Colonic mucosa (tissue), 4 donors: ENCODE measurements around the gene LRRC53. TPM values are rescaled to one million over a fixed set of nuclear protein-coding genes. Genes with fewer than 3 reads are reported as not detected.

Source experiments
- DNase-seq: peaks from one replicate; pipeline ENCODE4 v3.0.0-alpha.2; 2020
- H3K27ac ChIP-seq: fragments of 200-600 bp; one replicate; pipeline ENCODE4 v1.8.0; 2021
- H3K27me3 ChIP-seq: fragments of 200-600 bp; one replicate; pipeline ENCODE4 v1.8.0; 2021
- H3K36me3 ChIP-seq: fragments of 200-600 bp; one replicate; pipeline ENCODE4 v1.8.0; 2021
- H3K4me1 ChIP-seq: fragments of 200-600 bp; one replicate; pipeline ENCODE4 v1.8.0; 2021; ENCODE audit warnings: mild to moderate bottlenecking
- H3K4me3 ChIP-seq: fragments of 200-600 bp; one replicate; pipeline ENCODE4 v1.8.0; 2021
- H3K9ac ChIP-seq, 2 donors: one replicate each; pipeline ENCODE4 v1.7.0; 2013; ENCODE audit warnings: control low read depth in 2 of 2, low read depth in 2 of 2, low read length in 2 of 2
- H3K9me3 ChIP-seq: fragments of 200-600 bp; one replicate; pipeline ENCODE4 v1.8.0; 2021
- intact Hi-C: fragments of 100-400 bp; cut with DNase I; formaldehyde crosslinking; loops from one replicate; pipeline ENCODE4 v1.14.1; 2022
- total RNA-seq, 2 donors: library from RNA; stranded (reverse); fragmentation: NEBNext Ultra II Directional in 1 of 2; extraction: Animal tissue kit (Norgen Biotek cat#: 25700) in 1 of 2; gene quantifications; one replicate each; pipeline ENCODE4 v1.2.1, GENCODE V29; 2021
- TF ChIP-seq, protein P1 (sequence below): fragments of 200-600 bp; IDR thresholded peaks from one replicate; pipeline ENCODE4 v1.8.0; 2022; ENCODE audit warnings: antibody characterized with exemption, mild to moderate bottlenecking
- donor health status: healthy.
- donor health status: DM: no; HTN: no; CAD: no.
- donor health status: DM: no; HTN: no; CAD: no.

Gene LRRC53
- total RNA-seq, 2 donors from 2014 or later, result 0.07 TPM; not detected in 1

GRCh38 chr1:74432325-74432724 is 80.1 kb downstream of the LRRC53 start:
- no peak overlapping the region for H3K4me3 ChIP-seq
- no peak for DNase-seq
- no peaks in the 10 kb centered on the region for H3K9me3 ChIP-seq
- no peaks in the 10 kb centered on the region for H3K4me1 ChIP-seq
- no peak overlapping the region for H3K9ac ChIP-seq
- H3K27me3 ChIP-seq, result no peaks in the 10 kb centered on the region
- H3K27ac ChIP-seq, result no peak overlapping the region
- H3K36me3 ChIP-seq, result no peaks in the 10 kb centered on the region
- TF ChIP-seq, protein P1, sequence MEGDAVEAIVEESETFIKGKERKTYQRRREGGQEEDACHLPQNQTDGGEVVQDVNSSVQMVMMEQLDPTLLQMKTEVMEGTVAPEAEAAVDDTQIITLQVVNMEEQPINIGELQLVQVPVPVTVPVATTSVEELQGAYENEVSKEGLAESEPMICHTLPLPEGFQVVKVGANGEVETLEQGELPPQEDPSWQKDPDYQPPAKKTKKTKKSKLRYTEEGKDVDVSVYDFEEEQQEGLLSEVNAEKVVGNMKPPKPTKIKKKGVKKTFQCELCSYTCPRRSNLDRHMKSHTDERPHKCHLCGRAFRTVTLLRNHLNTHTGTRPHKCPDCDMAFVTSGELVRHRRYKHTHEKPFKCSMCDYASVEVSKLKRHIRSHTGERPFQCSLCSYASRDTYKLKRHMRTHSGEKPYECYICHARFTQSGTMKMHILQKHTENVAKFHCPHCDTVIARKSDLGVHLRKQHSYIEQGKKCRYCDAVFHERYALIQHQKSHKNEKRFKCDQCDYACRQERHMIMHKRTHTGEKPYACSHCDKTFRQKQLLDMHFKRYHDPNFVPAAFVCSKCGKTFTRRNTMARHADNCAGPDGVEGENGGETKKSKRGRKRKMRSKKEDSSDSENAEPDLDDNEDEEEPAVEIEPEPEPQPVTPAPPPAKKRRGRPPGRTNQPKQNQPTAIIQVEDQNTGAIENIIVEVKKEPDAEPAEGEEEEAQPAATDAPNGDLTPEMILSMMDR, result no peak
- intact Hi-C loops, result no loop called here

DNA sequence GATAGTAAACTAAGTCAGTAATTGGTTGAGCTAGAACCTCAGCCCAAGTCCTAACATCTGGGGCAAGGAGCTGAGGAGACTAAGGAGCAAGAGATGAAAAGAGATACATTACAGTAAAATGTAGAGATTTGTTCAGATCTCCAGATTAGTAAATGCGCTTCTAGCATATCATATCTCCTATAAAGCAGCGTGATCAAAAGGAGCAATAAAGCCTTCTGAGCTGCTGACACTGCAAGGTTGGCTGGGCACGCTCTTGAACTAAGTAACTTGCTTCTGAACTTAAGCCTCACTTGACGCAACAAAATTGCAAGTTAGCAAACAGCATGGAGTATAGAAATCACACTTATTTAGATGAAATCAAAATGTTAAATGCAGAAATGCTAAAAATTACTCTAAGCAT is 80.9 kb downstream of the LRRC53 start:
- Histone ChIP-seq H3K4me1 (no peaks in the 10 kb centered on the region), H3K4me3 (no peak overlapping the region), H3K27ac (no peak overlapping the region), H3K9me3 (no peaks in the 10 kb centered on the region), H3K9ac (no peak overlapping the region), H3K27me3 (no peaks in the 10 kb centered on the region), H3K36me3 (no peaks in the 10 kb centered on the region)
- no peak for DNase-seq
- TF ChIP-seq, protein P1, result no peak
- intact Hi-C loops, result no loop called here

DNA sequence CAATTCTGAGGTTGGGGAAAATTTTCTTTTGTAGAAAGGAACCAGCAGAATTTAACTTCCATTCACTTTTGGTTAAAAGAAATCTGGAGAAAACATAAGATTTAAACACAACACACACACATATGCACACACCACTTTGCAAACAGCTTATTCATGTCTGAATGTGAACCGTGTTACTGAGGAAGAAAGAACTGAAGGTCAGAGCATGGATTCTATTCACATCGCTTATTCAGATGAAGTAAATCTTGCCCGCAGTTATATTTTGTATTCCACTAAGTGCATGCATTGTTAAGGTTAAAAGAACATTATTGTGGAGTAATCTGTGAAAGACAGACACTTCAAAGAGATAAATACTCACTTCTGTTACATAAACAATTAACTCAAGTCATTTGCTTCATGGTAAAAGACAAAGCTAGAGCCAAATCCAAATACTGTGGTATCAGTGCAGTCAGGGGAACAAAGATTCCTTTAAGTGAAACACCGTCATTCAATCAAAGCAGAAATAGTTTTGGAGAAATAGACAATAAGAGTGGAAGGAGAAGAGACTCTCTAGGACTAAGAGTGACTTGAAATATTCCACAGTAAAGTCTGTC is 82.0 kb downstream of the LRRC53 start:
- Histone ChIP-seq H3K36me3 (no peaks in the 10 kb centered on the region), H3K9ac (no peak overlapping the region), H3K4me3 (no peak overlapping the region), H3K27me3 (no peaks in the 10 kb centered on the region), H3K27ac (no peak overlapping the region), H3K9me3 (no peaks in the 10 kb centered on the region), H3K4me1 (no peaks in the 10 kb centered on the region)
- no peak for DNase-seq
- intact Hi-C loops, result no loop called here
- TF ChIP-seq, protein P1, result no peak

DNA sequence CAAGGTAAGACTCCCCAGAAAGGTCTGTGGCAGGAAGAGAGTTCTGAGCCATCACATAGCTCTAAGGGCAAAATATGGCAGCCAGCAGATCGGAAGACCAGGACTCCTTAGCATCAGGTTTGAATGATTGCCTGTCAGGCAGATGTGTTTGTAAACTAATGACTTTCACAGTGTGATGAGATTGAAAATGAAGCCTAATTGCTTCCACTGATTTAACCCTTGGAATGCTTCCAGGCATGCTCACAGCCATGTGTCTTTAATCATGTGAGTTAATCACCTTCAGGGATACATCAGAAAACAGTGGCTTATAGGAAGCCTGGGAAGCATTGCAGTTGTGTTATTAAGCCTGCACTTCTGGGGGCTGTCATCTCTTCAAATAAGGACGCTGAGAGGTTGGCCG is 82.8 kb downstream of the LRRC53 start:
- TF ChIP-seq, protein P1, result no peak
- H3K27me3 ChIP-seq, result no peaks in the 10 kb centered on the region
- H3K9me3 ChIP-seq, result no peaks in the 10 kb centered on the region
- H3K4me3 ChIP-seq, result no peak overlapping the region
- H3K27ac ChIP-seq, result no peak overlapping the region
- DNase-seq, result no peak
- no peaks in the 10 kb centered on the region for H3K36me3 ChIP-seq
- intact Hi-C loops, result no loop called here
- H3K4me1 ChIP-seq, result no peaks in the 10 kb centered on the region
- no peak overlapping the region for H3K9ac ChIP-seq

DNA sequence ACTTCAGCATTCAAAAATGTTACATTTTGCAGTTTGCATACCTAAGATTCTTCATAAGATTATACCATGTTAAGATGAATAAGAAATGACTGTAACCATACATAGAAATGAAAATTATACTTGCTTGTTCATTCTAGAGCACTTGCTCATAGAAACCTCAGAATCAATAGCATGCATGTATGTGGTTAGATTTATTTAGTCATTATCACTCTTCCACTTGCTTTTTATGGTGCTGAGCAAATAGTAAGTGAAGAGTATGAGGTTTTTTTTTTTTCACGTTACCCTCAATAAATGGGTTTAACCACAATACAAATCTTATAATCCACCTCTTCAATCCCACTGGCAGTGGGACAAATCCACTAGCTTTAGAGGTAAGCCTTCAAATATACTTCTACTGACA is 84.7 kb downstream of the LRRC53 start:
- Histone ChIP-seq H3K4me3 (no peak overlapping the region), H3K27me3 (no peaks in the 10 kb centered on the region), H3K27ac (no peak overlapping the region), H3K36me3 (no peaks in the 10 kb centered on the region), H3K4me1 (no peaks in the 10 kb centered on the region), H3K9me3 (no peaks in the 10 kb centered on the region), H3K9ac (no peak overlapping the region)
- TF ChIP-seq, protein P1, result no peak
- DNase-seq, result no peak
- intact Hi-C loops, result no loop called here
